Activated CD4-positive, alpha-beta memory T cell treated with anti-CD3 and anti-CD28 coated beads, Interleukin-2, amount 10 ng/mL, durations not matched to agents 7 days and 5 days (primary cell): ENCODE data around the gene GJC1. TPM values are rescaled to one million over a fixed set of nuclear protein-coding genes. Genes with fewer than 3 reads are reported as not detected.
"Not testable (repeated sequence)": the region's sequence is repeated elsewhere in the genome, so short reads cannot be mapped to it uniquely, and the experiment has no call there.

ENCODE experiments used
- CTCF ChIA-PET: fragments of 350-600 bp; sonication (Branson Sonifier 250); formaldehyde crosslinking; loops from one replicate; lab custom pipeline; 2021; ENCODE audit warnings: antibody characterized with exemption, inconsistent platforms; lab: Charles Lee
- POLR2A ChIA-PET: fragments of 350-600 bp; sonication (Branson Sonifier 250); formaldehyde crosslinking; loops from one replicate; lab custom pipeline; 2021; ENCODE audit warnings: antibody characterized with exemption; lab: Charles Lee
- DNase-seq: peaks from one replicate; pipeline ENCODE4 v3.0.0-alpha.2; 2020
- H3K27ac Mint-ChIP-seq: one replicate; pipeline ENCODE4 v1.8.0; 2021; ENCODE audit warnings: mild to moderate bottlenecking, mixed read lengths
- H3K27me3 Mint-ChIP-seq: one replicate; pipeline ENCODE4 v1.8.0; 2021; ENCODE audit warnings: mixed read lengths
- H3K36me3 Mint-ChIP-seq: one replicate; pipeline ENCODE4 v1.8.0; 2021; ENCODE audit warnings: low read depth, mixed read lengths
- H3K4me1 Mint-ChIP-seq: one replicate; pipeline ENCODE4 v1.8.0; 2021; ENCODE audit warnings: mixed read lengths
- H3K4me3 Mint-ChIP-seq: one replicate; pipeline ENCODE4 v1.8.0; 2021; ENCODE audit warnings: mild to moderate bottlenecking, mixed read lengths
- H3K9me3 Mint-ChIP-seq: one replicate; pipeline ENCODE4 v1.8.0; 2021; ENCODE audit warnings: mixed read lengths
- total RNA-seq, 2 experiments: library from RNA; stranded (reverse); gene quantifications; one replicate each; pipeline ENCODE4 v1.2.3, GENCODE V29; 2021

The GJC1 gene
- total RNA-seq, 2 experiments from 2014 or later, result 0.78 to 0.88 TPM

- Mint-ChIP-seq H3K27ac (no peak within 1 kb of the TSS), H3K4me3 (peak within 1 kb of the TSS; percentile 32), H3K36me3 (no peaks in the 10 kb centered on the region), H3K4me1 (peaks cover 2% of the 10 kb centered on the region), H3K27me3 (peaks cover 29% of the 10 kb centered on the region), H3K9me3 (no peaks in the 10 kb centered on the region)
- POLR2A ChIA-PET, result no interaction called here
- no peak for DNase-seq
- CTCF ChIA-PET, result no interaction called here
Measured at GRCh38 chr17:44758414-44759085, 71.5 kb downstream of the GJC1 start, which contains the start of gene ADAM11. Gene ADAM11 (plus strand): TSS chr17:44758988. CDS start chr17:44759200, 212 bp downstream.

GRCh38 chr17:44757918-44758413, 72.1 kb downstream of the GJC1 start:
- Mint-ChIP-seq H3K4me3 (peak overlapping the region; percentile 32), H3K36me3 (no peaks in the 10 kb centered on the region), H3K27me3 (peaks cover 29% of the 10 kb centered on the region), H3K4me1 (peaks cover 2% of the 10 kb centered on the region), H3K27ac (no peak overlapping the region), H3K9me3 (no peaks in the 10 kb centered on the region)
- no peak for DNase-seq
- CTCF ChIA-PET, result no interaction called here
- POLR2A ChIA-PET, result no interaction called here

- Mint-ChIP-seq H3K4me1 (peaks cover 2% of the 10 kb centered on the region), H3K27ac (no peak overlapping the region), H3K4me3 (no peak overlapping the region), H3K27me3 (peaks cover 29% of the 10 kb centered on the region), H3K36me3 (no peaks in the 10 kb centered on the region), H3K9me3 (no peaks in the 10 kb centered on the region)
- CTCF ChIA-PET, result no interaction called here
- POLR2A ChIA-PET, result no interaction called here
- DNase-seq, result no peak
Measured at GRCh38 chr17:44757045-44757917, 72.8 kb downstream of the GJC1 start.

- Mint-ChIP-seq H3K27me3 (peaks cover 18% of the 10 kb centered on the region), H3K36me3 (peaks cover 13% of the 10 kb centered on the region)
- H3K4me1 Mint-ChIP-seq, H3K27ac Mint-ChIP-seq, DNase-seq, H3K4me3 Mint-ChIP-seq, POLR2A ChIA-PET, CTCF ChIA-PET, H3K9me3 Mint-ChIP-seq: not testable (repeated sequence)
Measured at GRCh38 chr17:44755180-44755579, 74.9 kb downstream of the GJC1 start.

- Mint-ChIP-seq H3K36me3 (peaks cover 15% of the 10 kb centered on the region), H3K27me3 (peaks cover 16% of the 10 kb centered on the region), H3K4me1 (peaks cover 2% of the 10 kb centered on the region), H3K27ac (no peak overlapping the region), H3K4me3 (no peak overlapping the region), H3K9me3 (no peaks in the 10 kb centered on the region)
- CTCF ChIA-PET, result no interaction called here
- DNase-seq, result no peak
- POLR2A ChIA-PET, result no interaction called here
Measured at GRCh38 chr17:44754276-44754675, 75.8 kb downstream of the GJC1 start.

GRCh38 chr17:44752953-44753861, 76.9 kb downstream of the GJC1 start:
- POLR2A ChIA-PET, result no interaction called here
- Mint-ChIP-seq H3K36me3 (peaks cover 17% of the 10 kb centered on the region), H3K27me3 (peaks cover 14% of the 10 kb centered on the region), H3K4me1 (peaks cover 1% of the 10 kb centered on the region), H3K9me3 (no peaks in the 10 kb centered on the region), H3K4me3 (no peak overlapping the region), H3K27ac (no peak overlapping the region)
- no peak for DNase-seq
- CTCF ChIA-PET, result no interaction called here

- no peak overlapping the region for H3K4me3 Mint-ChIP-seq
- H3K4me1 Mint-ChIP-seq, result no peaks in the 10 kb centered on the region
- H3K9me3 Mint-ChIP-seq, result no peaks in the 10 kb centered on the region
- peaks cover 29% of the 10 kb centered on the region for H3K36me3 Mint-ChIP-seq
- ChIA-PET CTCF (no interaction called here), POLR2A (no interaction called here)
- no peak for DNase-seq
- H3K27ac Mint-ChIP-seq, result no peak overlapping the region
- peaks cover under 1% of the 10 kb centered on the region for H3K27me3 Mint-ChIP-seq
Measured at GRCh38 chr17:44751806-44752205, 78.3 kb downstream of the GJC1 start.

- DNase-seq, result no peak
- H3K4me1 Mint-ChIP-seq, result no peaks in the 10 kb centered on the region
- peaks cover 30% of the 10 kb centered on the region for H3K36me3 Mint-ChIP-seq
- ChIA-PET POLR2A (no interaction called here), CTCF (no interaction called here)
- no peak overlapping the region for H3K4me3 Mint-ChIP-seq
- no peaks in the 10 kb centered on the region for H3K9me3 Mint-ChIP-seq
- no peak overlapping the region for H3K27ac Mint-ChIP-seq
- H3K27me3 Mint-ChIP-seq, result no peaks in the 10 kb centered on the region
Measured at GRCh38 chr17:44751331-44751730, 78.8 kb downstream of the GJC1 start.

- Mint-ChIP-seq H3K4me3 (no peak overlapping the region), H3K27me3 (no peaks in the 10 kb centered on the region), H3K27ac (no peak overlapping the region), H3K36me3 (peaks cover 33% of the 10 kb centered on the region), H3K4me1 (no peaks in the 10 kb centered on the region), H3K9me3 (no peaks in the 10 kb centered on the region)
- ChIA-PET CTCF (no interaction called here), POLR2A (no interaction called here)
- no peak for DNase-seq
Measured at GRCh38 chr17:44749980-44750318, 80.1 kb downstream of the GJC1 start.

GRCh38 chr17:44749076-44749979, 80.8 kb downstream of the GJC1 start:
- no peak overlapping the region for H3K4me3 Mint-ChIP-seq
- H3K27ac Mint-ChIP-seq, result no peak overlapping the region
- ChIA-PET POLR2A (no interaction called here), CTCF (interaction anchor here (1.6 kb wide), 1 partner anchor 26 kb away, joined by 4 read pairs; no protein-coding TSS in a partner anchor)
- no peaks in the 10 kb centered on the region for H3K4me1 Mint-ChIP-seq
- H3K27me3 Mint-ChIP-seq, result no peaks in the 10 kb centered on the region
- no peaks in the 10 kb centered on the region for H3K9me3 Mint-ChIP-seq
- DNase-seq, result no peak
- H3K36me3 Mint-ChIP-seq, result peaks cover 33% of the 10 kb centered on the region
